Vagina (tissue), 2 donors: ENCODE data around the gene SYT13. TPM values are rescaled to one million over a fixed set of nuclear protein-coding genes. Genes with fewer than 3 reads are reported as not detected.
A peak's percentile ranks its signal among the peaks of the same experiment; 100 is the strongest.

Experiments
- DNase-seq, 2 donors: peaks; one replicate each; pipeline ENCODE4 v3.0.0-alpha.2; 2017; ENCODE audit errors: extremely low spot score in 2 of 2
- H3K27ac ChIP-seq: fragments of 200-600 bp; sonication (generic); one replicate; pipeline ENCODE4 v1.5.1; 2019
- H3K27me3 ChIP-seq: fragments of 200-600 bp; sonication (generic); one replicate; pipeline ENCODE4 v1.5.1; 2019
- H3K36me3 ChIP-seq, 2 donors: fragments of 200-600 bp; sonication (generic); one replicate each; pipeline ENCODE4 v1.5.1; 2017 to 2019
- H3K4me1 ChIP-seq: fragments of 200-600 bp; sonication (generic); one replicate; pipeline ENCODE4 v1.5.1; 2019
- H3K4me3 ChIP-seq, 2 donors: fragments of 200-600 bp; sonication (generic); 1 replicate in 1 of 2; 2 replicates in 1 of 2; pipeline ENCODE4 v1.5.1; 2016 to 2019
- H3K9me3 ChIP-seq: fragments of 200-600 bp; sonication (generic); one replicate; pipeline ENCODE4 v1.5.1; 2019
- POLR2A ChIP-seq, 2 donors: fragments of 450-650 bp; IDR thresholded peaks; one replicate each; pipeline ENCODE4 v1.6.1; 2017; ENCODE audit warnings: antibody characterized with exemption in 2 of 2, mild to moderate bottlenecking in 2 of 2, moderate library complexity in 2 of 2
- POLR2AphosphoS5 ChIP-seq, 2 donors: sonication (generic); formaldehyde crosslinking; IDR thresholded peaks; one replicate each; pipeline ENCODE4 v1.9.0; 2017; ENCODE audit warnings: antibody characterized with exemption in 2 of 2, mild to moderate bottlenecking in 2 of 2, low read depth in 1 of 2; ENCODE audit not compliant: insufficient read depth in 1 of 2
- intact Hi-C: fragments of 100-400 bp; cut with DNase I; formaldehyde crosslinking; loops from one replicate; pipeline ENCODE4 v1.15.1; 2023
- total RNA-seq: library from RNA; depleted of rRNA; stranded (reverse); fragments of >200 nt; gene quantifications from one replicate; pipeline ENCODE4 v1.2.3, GENCODE V29; 2016
- TF ChIP-seq, protein P1 (sequence below), 3 experiments: fragments of 450-650 bp in 2 of 3; fragments of 200-600 bp in 1 of 3; sonication (generic) in 1 of 3; IDR thresholded peaks; one replicate each; pipeline ENCODE4 v1.5.1; 2017 to 2019; ENCODE audit warnings: antibody characterized with exemption in 3 of 3, mild to moderate bottlenecking in 2 of 3, moderate library complexity in 2 of 3

SYT13 gene
- total RNA-seq, 1 donor from 2014 or later = 1.2 TPM

DNA sequence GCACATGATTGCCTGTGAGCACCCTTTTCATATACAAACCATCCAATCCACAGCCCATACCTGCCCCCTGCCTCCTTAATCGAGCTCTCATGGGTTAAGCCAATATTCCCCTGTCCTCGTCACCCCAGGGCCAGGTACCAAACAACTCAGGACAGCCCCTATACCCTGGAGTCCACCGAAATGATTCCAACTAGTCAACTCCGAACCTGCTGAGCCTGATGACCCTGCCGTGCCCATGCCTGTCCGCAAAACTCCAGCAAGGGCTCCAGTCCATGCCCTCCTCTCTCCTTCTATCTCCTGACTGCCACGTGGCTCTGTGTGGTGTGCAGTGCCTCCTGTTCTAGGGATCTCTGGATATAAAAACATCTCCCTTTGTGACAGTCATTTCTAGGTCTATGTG, 35.5 kb upstream of the SYT13 start:
- TF ChIP-seq POLR2A (IDR thresholded peaks at IDR 0.05) = no peak
- TF ChIP-seq POLR2AphosphoS5 (IDR thresholded peaks at IDR 0.05; ENCODE audit: insufficient read depth in 1 of 2, low read depth in 1 of 2) = no peak
- TF ChIP-seq, protein P1, sequence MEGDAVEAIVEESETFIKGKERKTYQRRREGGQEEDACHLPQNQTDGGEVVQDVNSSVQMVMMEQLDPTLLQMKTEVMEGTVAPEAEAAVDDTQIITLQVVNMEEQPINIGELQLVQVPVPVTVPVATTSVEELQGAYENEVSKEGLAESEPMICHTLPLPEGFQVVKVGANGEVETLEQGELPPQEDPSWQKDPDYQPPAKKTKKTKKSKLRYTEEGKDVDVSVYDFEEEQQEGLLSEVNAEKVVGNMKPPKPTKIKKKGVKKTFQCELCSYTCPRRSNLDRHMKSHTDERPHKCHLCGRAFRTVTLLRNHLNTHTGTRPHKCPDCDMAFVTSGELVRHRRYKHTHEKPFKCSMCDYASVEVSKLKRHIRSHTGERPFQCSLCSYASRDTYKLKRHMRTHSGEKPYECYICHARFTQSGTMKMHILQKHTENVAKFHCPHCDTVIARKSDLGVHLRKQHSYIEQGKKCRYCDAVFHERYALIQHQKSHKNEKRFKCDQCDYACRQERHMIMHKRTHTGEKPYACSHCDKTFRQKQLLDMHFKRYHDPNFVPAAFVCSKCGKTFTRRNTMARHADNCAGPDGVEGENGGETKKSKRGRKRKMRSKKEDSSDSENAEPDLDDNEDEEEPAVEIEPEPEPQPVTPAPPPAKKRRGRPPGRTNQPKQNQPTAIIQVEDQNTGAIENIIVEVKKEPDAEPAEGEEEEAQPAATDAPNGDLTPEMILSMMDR (IDR thresholded peaks at IDR 0.05) = no peak

DNA sequence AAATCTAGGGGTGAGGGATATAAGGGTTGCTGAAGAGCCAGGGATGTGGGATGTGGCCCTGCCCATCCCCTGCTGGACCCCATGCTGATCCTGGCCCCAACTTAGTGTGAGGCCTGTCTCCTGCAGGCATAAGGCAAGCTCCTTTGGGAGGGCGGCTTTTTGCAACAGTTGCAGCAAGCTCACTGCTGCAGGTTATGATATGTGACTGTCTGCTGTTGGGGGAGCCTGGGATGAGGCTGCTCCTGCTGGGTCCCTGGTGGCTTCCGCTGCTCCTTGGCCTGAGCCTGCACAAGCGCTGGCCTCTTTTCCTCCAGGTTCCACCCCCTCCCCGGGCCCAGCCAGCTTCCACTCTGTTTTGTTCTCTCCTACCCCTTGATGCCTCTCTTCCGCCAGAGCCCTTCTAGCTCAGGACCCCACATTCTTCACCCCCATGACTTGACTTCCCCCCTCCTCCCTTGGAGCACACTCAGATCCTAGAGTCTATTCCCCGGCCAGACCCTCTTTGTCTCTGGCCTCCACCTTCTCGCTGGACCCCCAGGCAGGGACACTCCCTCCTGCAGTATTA, 35.0 kb upstream of the SYT13 start:
- intact Hi-C loops = loop anchor here (1.0 kb wide), 1 partner anchor 76 kb away; no protein-coding TSS in a partner anchor
- no peak overlapping the region for H3K27ac ChIP-seq
- H3K36me3 ChIP-seq = no peaks in the 10 kb centered on the region
- no peaks in the 10 kb centered on the region for H3K4me1 ChIP-seq
- H3K4me3 ChIP-seq = no peak overlapping the region
- no peaks in the 10 kb centered on the region for H3K27me3 ChIP-seq
- TF ChIP-seq POLR2A (IDR thresholded peaks at IDR 0.05) (no peak), POLR2AphosphoS5 (IDR thresholded peaks at IDR 0.05; ENCODE audit: insufficient read depth in 1 of 2, low read depth in 1 of 2) (no peak)
- TF ChIP-seq, protein P1 (IDR thresholded peaks at IDR 0.05) = no peak
- H3K9me3 ChIP-seq = no peaks in the 10 kb centered on the region
- DNase-seq = peak in 1 of 2 donors; percentile 62

More for the DNA sequence above, 35.5 kb upstream of the SYT13 start:
- no peaks in the 10 kb centered on the region for H3K36me3 ChIP-seq
- intact Hi-C loops = loop anchor here (1.0 kb wide), 1 partner anchor 76 kb away; no protein-coding TSS in a partner anchor
- H3K4me3 ChIP-seq = no peak overlapping the region
- H3K9me3 ChIP-seq = no peaks in the 10 kb centered on the region
- DNase-seq = peak in 1 of 2 donors; percentile 70
- H3K4me1 ChIP-seq = no peaks in the 10 kb centered on the region
- H3K27me3 ChIP-seq = no peaks in the 10 kb centered on the region
- H3K27ac ChIP-seq = no peak overlapping the region

DNA sequence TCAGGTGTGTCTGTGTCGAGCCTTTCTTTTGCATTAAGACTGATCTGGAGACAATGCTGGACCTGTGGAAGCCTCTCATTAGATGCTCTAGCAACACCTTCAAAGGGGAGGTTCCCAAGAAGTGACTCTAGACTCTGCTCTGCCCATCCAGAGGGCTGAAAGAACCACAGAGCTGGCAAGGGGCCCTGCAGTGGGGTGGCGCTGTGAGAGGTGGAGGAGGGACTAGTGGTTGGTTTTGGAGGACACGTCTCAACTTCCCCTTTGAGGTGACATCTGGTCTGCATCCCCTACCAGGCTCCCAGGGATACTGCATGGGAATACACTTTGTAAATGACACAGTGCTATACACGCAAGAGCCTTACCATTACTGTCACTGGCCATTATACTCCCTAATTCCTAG, 34.2 kb upstream of the SYT13 start:
- H3K4me3 ChIP-seq = no peak overlapping the region
- intact Hi-C loops = no loop called here
- no peaks in the 10 kb centered on the region for H3K27me3 ChIP-seq
- H3K9me3 ChIP-seq = no peaks in the 10 kb centered on the region
- TF ChIP-seq POLR2AphosphoS5 (IDR thresholded peaks at IDR 0.05; ENCODE audit: insufficient read depth in 1 of 2, low read depth in 1 of 2) = no peak
- TF ChIP-seq POLR2A (IDR thresholded peaks at IDR 0.05) = no peak
- TF ChIP-seq, protein P1 (IDR thresholded peaks at IDR 0.05) = no peak
- H3K4me1 ChIP-seq = no peaks in the 10 kb centered on the region
- H3K27ac ChIP-seq = no peak overlapping the region
- peak; percentile 16 to 22 for DNase-seq
- H3K36me3 ChIP-seq = no peaks in the 10 kb centered on the region

DNA sequence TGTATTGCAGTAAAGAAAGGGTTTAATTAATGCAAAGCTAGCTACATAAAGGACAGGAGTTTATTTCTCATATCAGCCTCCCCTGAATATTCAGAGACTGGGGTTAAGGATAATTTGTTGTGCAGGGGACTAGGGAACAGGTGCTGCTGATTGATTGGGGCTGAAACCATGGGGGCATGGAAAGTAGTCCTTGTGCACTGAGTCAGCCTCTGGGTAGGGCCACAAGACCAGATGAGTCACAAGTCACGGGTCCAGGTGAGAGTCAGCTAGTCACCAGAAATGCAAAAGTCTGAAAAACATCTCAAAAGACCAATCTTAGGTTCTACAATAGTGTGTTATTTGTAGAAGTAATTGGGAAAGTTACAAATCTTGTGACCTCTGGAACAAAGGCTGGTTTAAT, 32.9 kb upstream of the SYT13 start:
- Histone ChIP-seq H3K27ac (no peak overlapping the region), H3K9me3 (no peaks in the 10 kb centered on the region), H3K4me1 (no peaks in the 10 kb centered on the region), H3K4me3 (no peak overlapping the region), H3K36me3 (no peaks in the 10 kb centered on the region), H3K27me3 (no peaks in the 10 kb centered on the region)
- TF ChIP-seq POLR2AphosphoS5 (IDR thresholded peaks at IDR 0.05; ENCODE audit: insufficient read depth in 1 of 2, low read depth in 1 of 2) = no peak
- no peak for TF ChIP-seq POLR2A (IDR thresholded peaks at IDR 0.05)
- TF ChIP-seq, protein P1 (IDR thresholded peaks at IDR 0.05) = no peak
- DNase-seq = peak; percentile 16 to 58
- intact Hi-C loops = no loop called here

DNA sequence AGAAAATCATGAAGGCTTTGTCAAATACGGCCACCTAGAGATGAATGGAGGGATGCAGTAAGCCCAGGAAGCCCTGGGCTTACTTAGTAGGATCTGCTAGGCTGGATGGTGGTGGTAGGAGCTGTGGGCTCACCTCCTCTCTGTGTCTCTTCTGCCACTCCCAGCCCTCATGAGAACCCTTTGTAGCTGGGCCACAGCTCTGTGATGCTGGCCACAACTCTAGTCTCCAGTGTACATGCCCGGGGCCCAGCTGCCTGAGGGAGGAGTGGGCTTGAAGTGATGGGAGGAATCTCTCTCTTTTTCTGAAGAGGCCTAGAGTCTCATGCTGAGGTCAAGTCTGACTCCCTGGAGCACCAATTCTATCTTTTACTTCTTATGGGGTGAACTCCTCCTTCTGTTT, 32.4 kb upstream of the SYT13 start:
- H3K36me3 ChIP-seq = no peaks in the 10 kb centered on the region
- TF ChIP-seq, protein P1 (IDR thresholded peaks at IDR 0.05) = no peak
- TF ChIP-seq POLR2A (IDR thresholded peaks at IDR 0.05) (no peak), POLR2AphosphoS5 (IDR thresholded peaks at IDR 0.05; ENCODE audit: insufficient read depth in 1 of 2, low read depth in 1 of 2) (no peak)
- DNase-seq = peak; percentile 22 to 49
- H3K27me3 ChIP-seq = no peaks in the 10 kb centered on the region
- H3K4me1 ChIP-seq = no peaks in the 10 kb centered on the region
- intact Hi-C loops = no loop called here
- no peak overlapping the region for H3K4me3 ChIP-seq
- no peak overlapping the region for H3K27ac ChIP-seq
- no peaks in the 10 kb centered on the region for H3K9me3 ChIP-seq
